ENCODE measurements around the gene ZNF385D.

The ZNF385D gene

DNA sequence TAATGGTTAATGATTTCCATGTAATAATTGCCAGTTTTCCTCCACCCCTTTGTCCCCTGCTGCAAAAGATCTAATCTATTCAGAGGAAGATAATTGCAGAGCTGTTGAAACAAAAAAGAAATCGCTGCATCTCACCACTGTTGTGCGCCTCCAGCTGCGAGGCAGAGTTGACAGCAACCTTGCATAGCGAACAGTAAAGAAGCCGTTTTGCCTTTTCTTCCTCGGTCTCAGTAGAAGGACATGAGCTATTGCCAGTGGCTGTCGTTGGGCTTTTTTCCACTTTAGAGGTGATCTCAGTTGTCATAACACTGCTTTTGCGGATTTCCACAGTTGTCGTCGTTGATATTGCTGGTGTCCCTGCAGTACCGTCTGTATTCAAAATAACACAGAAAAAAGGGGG, 314.2 kb downstream of the ZNF385D start:
- ATAC-seq = no peak
- TF ChIP-seq PPARA (CRISPR knock-in tag; IDR thresholded peaks at IDR 0.05; ENCODE audit: borderline replicate concordance) = no peak
- no peak for TF ChIP-seq BACH2 (CRISPR knock-in tag; IDR thresholded peaks at IDR 0.05; ENCODE audit: borderline replicate concordance)
- TF ChIP-seq TOX (CRISPR knock-in tag; IDR thresholded peaks at IDR 0.05; ENCODE audit: borderline replicate concordance) = no peak
- TF ChIP-seq ZNF8 (CRISPR knock-in tag; IDR thresholded peaks at IDR 0.05) = no peak
- TF ChIP-seq ZC3H10 (CRISPR knock-in tag; IDR thresholded peaks at IDR 0.05) = no peak
- no peak for TF ChIP-seq ZNF70 (CRISPR knock-in tag; IDR thresholded peaks at IDR 0.05)
- TF ChIP-seq, protein P1, sequence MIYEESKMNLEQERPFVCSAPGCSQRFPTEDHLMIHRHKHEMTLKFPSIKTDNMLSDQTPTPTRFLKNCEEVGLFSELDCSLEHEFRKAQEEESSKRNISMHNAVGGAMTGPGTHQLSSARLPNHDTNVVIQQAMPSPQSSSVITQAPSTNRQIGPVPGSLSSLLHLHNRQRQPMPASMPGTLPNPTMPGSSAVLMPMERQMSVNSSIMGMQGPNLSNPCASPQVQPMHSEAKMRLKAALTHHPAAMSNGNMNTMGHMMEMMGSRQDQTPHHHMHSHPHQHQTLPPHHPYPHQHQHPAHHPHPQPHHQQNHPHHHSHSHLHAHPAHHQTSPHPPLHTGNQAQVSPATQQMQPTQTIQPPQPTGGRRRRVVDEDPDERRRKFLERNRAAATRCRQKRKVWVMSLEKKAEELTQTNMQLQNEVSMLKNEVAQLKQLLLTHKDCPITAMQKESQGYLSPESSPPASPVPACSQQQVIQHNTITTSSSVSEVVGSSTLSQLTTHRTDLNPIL (CRISPR knock-in tag; IDR thresholded peaks at IDR 0.05; ENCODE audit: low read depth) = no peak
- no peak for TF ChIP-seq ZNF565 (CRISPR knock-in tag; conservative IDR thresholded peaks at IDR 0.05; ENCODE audit: low read depth)

DNA sequence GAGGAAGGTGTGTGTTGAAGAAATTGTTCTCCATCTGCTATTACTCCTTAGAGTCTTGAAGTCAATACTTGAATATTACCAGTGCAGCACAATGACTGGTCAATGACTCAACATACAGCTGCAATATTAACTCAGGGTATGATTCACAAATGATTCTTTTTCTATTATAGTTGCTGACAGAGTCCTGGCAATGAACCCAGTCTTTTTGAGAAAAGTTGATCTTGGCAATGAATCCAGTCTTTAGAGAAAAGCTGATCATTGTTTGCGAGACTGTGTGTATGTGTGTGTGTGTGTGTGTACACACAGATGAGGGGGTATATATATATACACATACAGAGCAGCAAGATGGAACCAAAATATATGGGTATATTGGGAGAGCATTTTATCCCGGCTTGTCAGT, 315.1 kb downstream of the ZNF385D start:
- ATAC-seq = peak; percentile 83
- TF ChIP-seq ZC3H10 (CRISPR knock-in tag; IDR thresholded peaks at IDR 0.05) = peak; percentile 75
- 0 out of 2 replicates have a peak, but pooled peaks have one; percentile 27 for TF ChIP-seq ZFP3 (CRISPR knock-in tag; IDR thresholded peaks at IDR 0.05)
- no peak for TF ChIP-seq BACH2 (CRISPR knock-in tag; IDR thresholded peaks at IDR 0.05; ENCODE audit: borderline replicate concordance)
- peak; percentile 58; the same call in 1 of the 2 replicates for TF ChIP-seq TOX (CRISPR knock-in tag; IDR thresholded peaks at IDR 0.05; ENCODE audit: borderline replicate concordance)
- peak; percentile 92 for TF ChIP-seq ISL1 (CRISPR knock-in tag; IDR thresholded peaks at IDR 0.05)
- no peak for TF ChIP-seq GLIS3 (CRISPR knock-in tag; IDR thresholded peaks at IDR 0.05)

DNA sequence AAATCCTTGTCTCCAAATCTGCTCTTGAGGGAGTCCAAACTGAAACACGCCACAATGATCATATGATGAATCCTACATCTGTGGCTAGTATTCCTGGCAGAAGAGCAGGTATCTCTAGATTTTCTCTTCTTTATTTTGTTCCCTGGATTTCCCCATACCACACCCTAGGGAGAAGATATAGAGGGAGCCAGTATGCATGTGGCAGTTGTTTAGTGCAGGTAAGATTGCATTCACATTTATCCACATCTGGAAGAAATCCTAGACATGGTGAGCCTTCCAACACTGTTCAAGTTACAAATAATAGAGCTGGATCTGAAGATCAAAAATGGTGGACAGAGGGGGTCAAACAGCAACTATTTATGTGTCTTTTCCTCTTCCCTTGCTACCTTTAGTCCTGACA, 316.7 kb downstream of the ZNF385D start:
- TF ChIP-seq SNAI2 (CRISPR knock-in tag; IDR thresholded peaks at IDR 0.05) = no peak
- no peak for TF ChIP-seq ISL1 (CRISPR knock-in tag; IDR thresholded peaks at IDR 0.05)
- no peak for TF ChIP-seq ZFP30 (CRISPR knock-in tag; IDR thresholded peaks at IDR 0.05)
- TF ChIP-seq PPARA (CRISPR knock-in tag; IDR thresholded peaks at IDR 0.05; ENCODE audit: borderline replicate concordance) = no peak
- TF ChIP-seq OSR1 (CRISPR knock-in tag; IDR thresholded peaks at IDR 0.05) = no peak
- no peak for TF ChIP-seq ESRRG (CRISPR knock-in tag; IDR thresholded peaks at IDR 0.05)
- no peak for TF ChIP-seq BACH2 (CRISPR knock-in tag; IDR thresholded peaks at IDR 0.05; ENCODE audit: borderline replicate concordance)
- no peak for TF ChIP-seq ZNF565 (CRISPR knock-in tag; conservative IDR thresholded peaks at IDR 0.05; ENCODE audit: low read depth)
- no peak for TF ChIP-seq ARNTL (CRISPR knock-in tag; IDR thresholded peaks at IDR 0.05; ENCODE audit: borderline replicate concordance, low read depth)
- TF ChIP-seq TOX (CRISPR knock-in tag; IDR thresholded peaks at IDR 0.05; ENCODE audit: borderline replicate concordance) = no peak
- TF ChIP-seq ZC3H10 (CRISPR knock-in tag; IDR thresholded peaks at IDR 0.05) = no peak
- TF ChIP-seq ZNF8 (CRISPR knock-in tag; IDR thresholded peaks at IDR 0.05) = no peak
- TF ChIP-seq, protein P2, sequence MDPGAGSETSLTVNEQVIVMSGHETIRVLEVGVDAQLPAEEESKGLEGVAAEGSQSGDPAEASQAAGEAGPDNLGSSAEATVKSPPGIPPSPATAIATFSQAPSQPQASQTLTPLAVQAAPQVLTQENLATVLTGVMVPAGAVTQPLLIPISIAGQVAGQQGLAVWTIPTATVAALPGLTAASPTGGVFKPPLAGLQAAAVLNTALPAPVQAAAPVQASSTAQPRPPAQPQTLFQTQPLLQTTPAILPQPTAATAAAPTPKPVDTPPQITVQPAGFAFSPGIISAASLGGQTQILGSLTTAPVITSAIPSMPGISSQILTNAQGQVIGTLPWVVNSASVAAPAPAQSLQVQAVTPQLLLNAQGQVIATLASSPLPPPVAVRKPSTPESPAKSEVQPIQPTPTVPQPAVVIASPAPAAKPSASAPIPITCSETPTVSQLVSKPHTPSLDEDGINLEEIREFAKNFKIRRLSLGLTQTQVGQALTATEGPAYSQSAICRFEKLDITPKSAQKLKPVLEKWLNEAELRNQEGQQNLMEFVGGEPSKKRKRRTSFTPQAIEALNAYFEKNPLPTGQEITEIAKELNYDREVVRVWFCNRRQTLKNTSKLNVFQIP (CRISPR knock-in tag; IDR thresholded peaks at IDR 0.05; ENCODE audit: borderline replicate concordance, low read depth) = no peak
- TF ChIP-seq, protein P3, sequence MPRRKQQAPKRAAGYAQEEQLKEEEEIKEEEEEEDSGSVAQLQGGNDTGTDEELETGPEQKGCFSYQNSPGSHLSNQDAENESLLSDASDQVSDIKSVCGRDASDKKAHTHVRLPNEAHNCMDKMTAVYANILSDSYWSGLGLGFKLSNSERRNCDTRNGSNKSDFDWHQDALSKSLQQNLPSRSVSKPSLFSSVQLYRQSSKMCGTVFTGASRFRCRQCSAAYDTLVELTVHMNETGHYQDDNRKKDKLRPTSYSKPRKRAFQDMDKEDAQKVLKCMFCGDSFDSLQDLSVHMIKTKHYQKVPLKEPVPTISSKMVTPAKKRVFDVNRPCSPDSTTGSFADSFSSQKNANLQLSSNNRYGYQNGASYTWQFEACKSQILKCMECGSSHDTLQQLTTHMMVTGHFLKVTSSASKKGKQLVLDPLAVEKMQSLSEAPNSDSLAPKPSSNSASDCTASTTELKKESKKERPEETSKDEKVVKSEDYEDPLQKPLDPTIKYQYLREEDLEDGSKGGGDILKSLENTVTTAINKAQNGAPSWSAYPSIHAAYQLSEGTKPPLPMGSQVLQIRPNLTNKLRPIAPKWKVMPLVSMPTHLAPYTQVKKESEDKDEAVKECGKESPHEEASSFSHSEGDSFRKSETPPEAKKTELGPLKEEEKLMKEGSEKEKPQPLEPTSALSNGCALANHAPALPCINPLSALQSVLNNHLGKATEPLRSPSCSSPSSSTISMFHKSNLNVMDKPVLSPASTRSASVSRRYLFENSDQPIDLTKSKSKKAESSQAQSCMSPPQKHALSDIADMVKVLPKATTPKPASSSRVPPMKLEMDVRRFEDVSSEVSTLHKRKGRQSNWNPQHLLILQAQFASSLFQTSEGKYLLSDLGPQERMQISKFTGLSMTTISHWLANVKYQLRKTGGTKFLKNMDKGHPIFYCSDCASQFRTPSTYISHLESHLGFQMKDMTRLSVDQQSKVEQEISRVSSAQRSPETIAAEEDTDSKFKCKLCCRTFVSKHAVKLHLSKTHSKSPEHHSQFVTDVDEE (CRISPR knock-in tag; IDR thresholded peaks at IDR 0.05) = no peak
- TF ChIP-seq, protein P4, sequence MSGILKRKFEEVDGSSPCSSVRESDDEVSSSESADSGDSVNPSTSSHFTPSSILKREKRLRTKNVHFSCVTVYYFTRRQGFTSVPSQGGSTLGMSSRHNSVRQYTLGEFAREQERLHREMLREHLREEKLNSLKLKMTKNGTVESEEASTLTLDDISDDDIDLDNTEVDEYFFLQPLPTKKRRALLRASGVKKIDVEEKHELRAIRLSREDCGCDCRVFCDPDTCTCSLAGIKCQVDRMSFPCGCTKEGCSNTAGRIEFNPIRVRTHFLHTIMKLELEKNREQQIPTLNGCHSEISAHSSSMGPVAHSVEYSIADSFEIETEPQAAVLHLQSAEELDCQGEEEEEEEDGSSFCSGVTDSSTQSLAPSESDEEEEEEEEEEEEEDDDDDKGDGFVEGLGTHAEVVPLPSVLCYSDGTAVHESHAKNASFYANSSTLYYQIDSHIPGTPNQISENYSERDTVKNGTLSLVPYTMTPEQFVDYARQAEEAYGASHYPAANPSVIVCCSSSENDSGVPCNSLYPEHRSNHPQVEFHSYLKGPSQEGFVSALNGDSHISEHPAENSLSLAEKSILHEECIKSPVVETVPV (CRISPR knock-in tag; IDR thresholded peaks at IDR 0.05) = no peak
- no peak for TF ChIP-seq ZNF70 (CRISPR knock-in tag; IDR thresholded peaks at IDR 0.05)
- TF ChIP-seq TCF4 (CRISPR knock-in tag; IDR thresholded peaks at IDR 0.05; ENCODE audit: borderline replicate concordance) = no peak
- TF ChIP-seq GLIS3 (CRISPR knock-in tag; IDR thresholded peaks at IDR 0.05) = no peak
- TF ChIP-seq, protein P5, sequence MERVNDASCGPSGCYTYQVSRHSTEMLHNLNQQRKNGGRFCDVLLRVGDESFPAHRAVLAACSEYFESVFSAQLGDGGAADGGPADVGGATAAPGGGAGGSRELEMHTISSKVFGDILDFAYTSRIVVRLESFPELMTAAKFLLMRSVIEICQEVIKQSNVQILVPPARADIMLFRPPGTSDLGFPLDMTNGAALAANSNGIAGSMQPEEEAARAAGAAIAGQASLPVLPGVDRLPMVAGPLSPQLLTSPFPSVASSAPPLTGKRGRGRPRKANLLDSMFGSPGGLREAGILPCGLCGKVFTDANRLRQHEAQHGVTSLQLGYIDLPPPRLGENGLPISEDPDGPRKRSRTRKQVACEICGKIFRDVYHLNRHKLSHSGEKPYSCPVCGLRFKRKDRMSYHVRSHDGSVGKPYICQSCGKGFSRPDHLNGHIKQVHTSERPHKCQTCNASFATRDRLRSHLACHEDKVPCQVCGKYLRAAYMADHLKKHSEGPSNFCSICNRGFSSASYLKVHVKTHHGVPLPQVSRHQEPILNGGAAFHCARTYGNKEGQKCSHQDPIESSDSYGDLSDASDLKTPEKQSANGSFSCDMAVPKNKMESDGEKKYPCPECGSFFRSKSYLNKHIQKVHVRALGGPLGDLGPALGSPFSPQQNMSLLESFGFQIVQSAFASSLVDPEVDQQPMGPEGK (CRISPR knock-in tag; IDR thresholded peaks at IDR 0.05; ENCODE audit: borderline replicate concordance) = no peak
- ATAC-seq = no peak

All from SK-N-SH treated with all-trans-retinoic acid at 6 μM for 48 hours (cell line).